ENCODE data around the gene TAAR2.
"Not testable (repeated sequence)": the region's sequence is repeated elsewhere in the genome, so short reads cannot be mapped to it uniquely, and the experiment has no call there.

DNA sequence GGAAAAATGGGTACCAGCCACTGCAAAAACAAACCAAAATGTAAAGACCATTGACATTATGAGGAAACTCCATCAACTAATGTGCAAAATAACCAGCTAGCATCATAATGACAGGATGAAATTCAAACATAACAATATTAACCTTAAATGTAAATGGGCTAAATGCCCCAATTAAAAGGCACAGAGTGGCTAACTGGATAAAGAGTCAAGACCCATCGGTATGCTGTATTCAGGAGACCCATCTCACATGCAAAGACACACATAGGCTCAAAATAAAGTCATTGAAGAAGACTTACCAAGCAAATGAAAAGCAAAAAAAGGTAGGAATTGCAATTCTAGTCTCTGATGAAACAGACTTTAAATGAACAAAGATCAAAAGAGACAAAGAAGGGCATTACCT lies 13.1 kb upstream of the TAAR2 start:
- TF ChIP-seq, protein P1, sequence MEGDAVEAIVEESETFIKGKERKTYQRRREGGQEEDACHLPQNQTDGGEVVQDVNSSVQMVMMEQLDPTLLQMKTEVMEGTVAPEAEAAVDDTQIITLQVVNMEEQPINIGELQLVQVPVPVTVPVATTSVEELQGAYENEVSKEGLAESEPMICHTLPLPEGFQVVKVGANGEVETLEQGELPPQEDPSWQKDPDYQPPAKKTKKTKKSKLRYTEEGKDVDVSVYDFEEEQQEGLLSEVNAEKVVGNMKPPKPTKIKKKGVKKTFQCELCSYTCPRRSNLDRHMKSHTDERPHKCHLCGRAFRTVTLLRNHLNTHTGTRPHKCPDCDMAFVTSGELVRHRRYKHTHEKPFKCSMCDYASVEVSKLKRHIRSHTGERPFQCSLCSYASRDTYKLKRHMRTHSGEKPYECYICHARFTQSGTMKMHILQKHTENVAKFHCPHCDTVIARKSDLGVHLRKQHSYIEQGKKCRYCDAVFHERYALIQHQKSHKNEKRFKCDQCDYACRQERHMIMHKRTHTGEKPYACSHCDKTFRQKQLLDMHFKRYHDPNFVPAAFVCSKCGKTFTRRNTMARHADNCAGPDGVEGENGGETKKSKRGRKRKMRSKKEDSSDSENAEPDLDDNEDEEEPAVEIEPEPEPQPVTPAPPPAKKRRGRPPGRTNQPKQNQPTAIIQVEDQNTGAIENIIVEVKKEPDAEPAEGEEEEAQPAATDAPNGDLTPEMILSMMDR (IDR thresholded peaks at IDR 0.05 in 4 of 5, conservative IDR thresholded peaks at IDR 0.05 in 1 of 5): not testable (repeated sequence)
- not testable (repeated sequence) for TF ChIP-seq POLR2A (IDR thresholded peaks at IDR 0.05)

All from gastrocnemius medialis (tissue), 4 donors.